Ureter (tissue), 1 donor: ENCODE data around the gene CACNA1C. TPM values are rescaled to one million over a fixed set of nuclear protein-coding genes. Genes with fewer than 3 reads are reported as not detected.
"Not testable (repeated sequence)": the region's sequence is repeated elsewhere in the genome, so short reads cannot be mapped to it uniquely, and the experiment has no call there.

ENCODE experiments used
- DNase-seq: peaks from one replicate; pipeline ENCODE4 v3.0.0-alpha.2; 2020; ENCODE audit warnings: low spot score
- total RNA-seq: library from RNA; stranded (reverse); gene quantifications from one replicate; pipeline ENCODE4 v1.2.4, GENCODE V29; 2023
- donor health status: DM: yes; HTN: yes; CAD: no.

The CACNA1C gene
- total RNA-seq, 1 donor from 2014 or later, result 30.1 TPM

DNA sequence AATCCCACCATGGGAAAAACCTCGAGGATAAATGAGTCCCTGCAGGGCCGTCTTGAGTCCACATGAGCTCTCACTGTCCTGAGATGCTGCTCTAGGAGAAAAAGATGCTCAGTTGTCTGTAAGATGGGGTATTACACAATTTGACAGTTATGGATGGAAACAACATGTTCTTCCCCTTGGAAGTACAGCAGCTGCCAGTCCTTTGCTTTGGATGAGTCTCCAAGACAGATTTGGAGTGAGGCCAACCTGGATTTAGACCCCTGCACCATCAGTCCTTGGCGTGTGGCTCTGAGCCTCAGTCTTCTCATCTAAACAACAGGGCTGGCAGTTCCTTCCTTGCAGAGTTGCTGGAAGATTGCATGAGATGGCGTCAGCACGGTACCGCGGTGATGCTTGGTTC is 432.9 kb downstream of the CACNA1C start:
- no peak for DNase-seq

DNA sequence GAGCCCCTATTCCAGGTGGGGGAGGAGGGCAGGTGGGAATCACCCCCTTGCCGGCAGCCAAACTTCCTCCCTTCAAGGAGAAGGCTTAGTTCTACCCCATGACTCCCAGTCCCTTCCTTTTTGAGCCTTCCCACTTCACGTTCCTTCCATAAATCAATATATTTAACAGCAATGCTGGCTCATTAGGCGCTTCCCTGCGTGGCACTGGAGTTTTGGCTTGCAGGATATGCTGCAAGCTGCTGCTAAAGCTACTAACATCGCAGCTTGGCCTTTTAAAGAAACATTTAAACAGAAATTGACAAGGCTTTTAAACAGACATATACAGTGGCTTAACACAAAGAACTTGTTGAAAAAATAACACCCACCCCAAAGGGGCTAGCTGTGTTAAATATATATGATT is 434.0 kb downstream of the CACNA1C start:
- no peak for DNase-seq

DNA sequence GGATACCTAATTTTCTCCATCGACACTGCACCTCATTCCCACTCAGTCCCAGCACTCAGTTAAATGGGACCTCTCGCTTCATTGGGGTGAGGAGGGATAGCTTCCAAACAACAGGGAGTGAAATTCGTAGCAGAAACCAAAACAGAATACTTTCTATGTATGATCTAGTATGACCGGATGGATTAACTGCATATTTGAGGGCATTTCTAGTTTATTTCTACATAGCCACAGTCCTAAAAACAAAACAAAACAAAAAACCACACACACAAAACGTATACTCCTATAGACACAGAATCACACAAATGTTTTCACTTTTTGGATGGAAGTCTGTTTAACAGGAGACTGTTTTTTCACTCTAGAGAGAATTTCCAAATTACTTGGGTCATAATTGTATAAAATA is 434.5 kb downstream of the CACNA1C start:
- no peak for DNase-seq

DNA sequence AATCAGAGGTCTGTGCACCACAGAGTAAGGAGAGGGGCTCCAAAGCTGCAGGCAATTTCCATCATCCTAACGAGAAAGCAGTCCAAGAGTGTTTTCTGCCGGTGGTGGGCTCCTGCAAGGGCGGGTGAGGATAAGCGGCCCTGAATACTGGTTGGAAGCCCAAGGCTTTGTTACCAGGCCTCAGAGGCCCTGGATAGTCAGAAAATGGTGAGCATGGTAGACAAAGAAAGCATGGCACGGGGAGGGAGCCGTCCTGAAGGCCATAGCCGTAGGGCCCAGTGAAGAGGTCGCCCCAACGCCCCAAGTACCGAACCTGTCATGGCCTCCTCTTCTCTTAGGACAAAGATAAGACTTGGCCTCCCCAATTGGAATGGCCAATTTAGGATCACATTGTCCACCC is 435.3 kb downstream of the CACNA1C start:
- DNase-seq, result no peak

DNA sequence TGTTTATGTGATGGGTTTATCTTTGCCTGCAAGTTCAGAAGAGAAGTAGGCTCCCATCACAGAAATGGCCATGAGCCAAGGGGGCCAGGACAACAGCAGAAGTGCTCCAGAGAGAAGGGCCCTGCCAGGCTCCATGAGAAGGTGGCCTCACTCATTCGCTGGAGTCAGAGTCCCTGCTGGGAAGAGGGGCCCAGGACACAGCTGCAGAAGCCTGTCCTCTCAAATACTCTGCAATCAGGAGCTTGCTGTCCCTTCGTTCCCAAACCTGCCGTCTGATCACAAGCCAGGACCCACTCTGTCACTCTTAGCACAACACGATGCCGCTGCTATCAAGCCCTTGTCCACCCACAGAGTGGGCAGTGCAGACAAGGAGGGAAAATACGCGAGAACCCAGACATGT is 435.8 kb downstream of the CACNA1C start:
- DNase-seq, result no peak

DNA sequence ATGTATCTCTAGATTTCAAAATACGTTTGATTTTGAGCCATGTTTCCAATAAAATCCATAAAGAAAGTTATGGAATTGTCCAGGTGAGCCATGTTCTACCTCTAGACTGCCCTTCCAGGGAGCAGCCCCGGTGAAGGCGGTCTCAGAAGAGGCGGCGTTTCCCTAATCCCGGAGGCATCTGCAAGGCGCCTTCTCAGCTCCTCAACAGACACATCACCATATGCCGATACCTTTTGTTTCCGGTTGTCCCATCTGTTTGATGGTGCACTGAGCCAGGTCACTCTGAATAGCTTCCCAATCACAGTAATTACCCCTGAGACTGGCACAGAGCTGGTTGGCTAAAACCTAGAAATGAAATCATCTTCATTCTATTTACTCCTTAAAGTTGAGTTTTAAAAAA is 436.5 kb downstream of the CACNA1C start:
- no peak for DNase-seq

DNA sequence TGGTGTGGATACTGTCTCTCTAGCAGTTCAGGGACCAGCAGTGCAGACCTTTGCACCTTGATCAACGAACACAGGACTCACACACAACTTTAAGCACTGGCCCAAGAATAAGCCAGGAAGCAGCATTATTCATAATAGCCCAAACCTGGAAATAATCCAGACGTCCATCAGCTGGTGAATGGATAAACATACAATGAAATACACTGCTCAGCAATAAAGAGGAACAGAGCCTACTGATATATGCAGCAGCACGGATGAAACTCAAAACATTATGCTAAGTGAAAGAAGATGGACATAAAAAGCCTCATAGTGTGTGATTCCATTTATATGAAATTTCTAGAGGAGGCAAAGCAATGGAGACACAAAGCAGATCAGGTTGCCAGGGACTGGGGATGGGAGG is 438.0 kb downstream of the CACNA1C start:
- no peak for DNase-seq

DNA sequence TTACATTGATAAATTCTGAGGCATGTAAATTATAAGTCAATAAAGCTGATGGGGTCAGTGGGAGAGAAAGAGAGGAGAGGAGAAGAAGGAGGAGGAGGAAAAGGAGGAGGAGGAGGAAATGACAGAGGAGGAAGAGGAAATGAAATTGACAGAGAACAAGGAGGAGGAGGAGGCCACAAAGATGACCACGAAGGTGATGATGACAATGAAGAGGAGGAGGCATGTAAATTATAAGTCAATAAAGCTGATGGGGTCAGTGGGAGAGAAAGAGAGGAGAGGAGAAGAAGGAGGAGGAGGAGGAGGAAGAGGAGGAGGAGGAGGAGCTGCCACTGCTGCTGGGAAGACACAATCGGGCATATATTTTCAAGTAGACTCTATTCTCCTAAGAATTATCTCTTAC is 438.6 kb downstream of the CACNA1C start:
- not testable (repeated sequence) for DNase-seq

DNA sequence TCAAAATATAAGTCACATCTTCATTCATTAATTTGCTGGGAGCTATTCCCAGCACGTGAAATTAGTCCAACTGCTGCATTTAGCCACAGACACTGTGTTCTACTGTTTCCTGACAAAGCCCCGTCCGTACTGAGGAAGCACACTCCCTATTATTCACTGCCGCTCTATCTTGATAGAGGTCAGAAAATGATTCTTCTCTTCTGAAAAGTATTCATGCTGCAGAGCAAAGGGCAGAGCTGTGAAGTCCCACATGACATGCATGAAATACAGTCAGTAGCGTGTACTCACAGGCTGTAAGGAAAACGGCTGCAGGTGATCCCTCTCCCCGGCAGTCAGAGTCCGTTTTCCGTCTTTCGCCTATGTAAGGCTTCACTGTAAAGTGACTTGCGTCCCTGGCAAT is 439.4 kb downstream of the CACNA1C start:
- DNase-seq, result no peak

DNA sequence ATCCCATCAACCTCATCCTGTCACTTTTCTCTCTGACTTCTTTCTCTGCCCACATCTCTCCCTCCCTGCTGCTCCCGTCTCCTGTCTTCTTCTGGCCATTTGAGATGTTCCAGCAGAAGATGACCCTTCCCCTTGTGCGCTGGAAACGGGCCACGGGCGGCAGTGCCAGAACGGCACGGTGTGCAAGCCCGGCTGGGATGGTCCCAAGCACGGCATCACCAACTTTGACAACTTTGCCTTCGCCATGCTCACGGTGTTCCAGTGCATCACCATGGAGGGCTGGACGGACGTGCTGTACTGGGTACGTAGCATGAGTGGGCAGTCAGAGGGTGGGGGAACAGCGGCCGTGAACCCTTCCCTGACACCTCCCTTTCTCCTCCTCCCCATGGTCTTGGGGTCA is 440.3 kb downstream of the CACNA1C start:
- no peak for DNase-seq

DNA sequence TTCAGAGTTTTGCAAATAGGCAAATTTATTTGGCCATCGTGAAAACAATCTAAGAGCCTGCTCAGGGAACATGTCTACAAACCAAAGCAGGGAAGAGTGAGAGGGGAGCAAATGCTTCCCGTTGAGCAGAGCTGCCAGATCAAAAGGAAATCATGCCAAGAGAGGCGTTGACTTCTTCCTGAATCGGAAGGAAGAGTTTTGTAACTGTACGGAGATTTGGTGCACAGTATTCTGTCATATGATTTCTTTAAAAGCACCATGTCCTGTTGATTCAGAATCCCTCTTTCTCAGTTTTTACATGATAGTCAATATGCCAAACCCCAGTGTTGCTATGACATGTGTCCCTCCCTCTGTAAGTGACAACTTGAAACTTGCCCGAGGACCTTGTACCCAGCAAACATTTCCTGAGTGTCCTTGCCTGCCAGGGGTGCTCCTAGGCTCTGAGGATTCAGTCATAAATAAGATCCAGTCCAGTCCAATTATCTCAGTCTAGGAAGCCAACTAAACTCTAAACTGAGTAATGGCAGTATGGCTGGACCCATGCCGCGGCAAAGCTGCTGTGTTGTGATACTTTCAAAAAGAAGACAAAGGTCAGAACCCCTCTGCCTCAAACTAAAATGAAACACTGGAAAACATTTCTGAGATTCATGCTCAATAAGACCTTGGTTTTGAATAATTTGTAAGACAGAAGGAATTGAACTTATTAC is 441.9 kb downstream of the CACNA1C start:
- DNase-seq, result no peak

DNA sequence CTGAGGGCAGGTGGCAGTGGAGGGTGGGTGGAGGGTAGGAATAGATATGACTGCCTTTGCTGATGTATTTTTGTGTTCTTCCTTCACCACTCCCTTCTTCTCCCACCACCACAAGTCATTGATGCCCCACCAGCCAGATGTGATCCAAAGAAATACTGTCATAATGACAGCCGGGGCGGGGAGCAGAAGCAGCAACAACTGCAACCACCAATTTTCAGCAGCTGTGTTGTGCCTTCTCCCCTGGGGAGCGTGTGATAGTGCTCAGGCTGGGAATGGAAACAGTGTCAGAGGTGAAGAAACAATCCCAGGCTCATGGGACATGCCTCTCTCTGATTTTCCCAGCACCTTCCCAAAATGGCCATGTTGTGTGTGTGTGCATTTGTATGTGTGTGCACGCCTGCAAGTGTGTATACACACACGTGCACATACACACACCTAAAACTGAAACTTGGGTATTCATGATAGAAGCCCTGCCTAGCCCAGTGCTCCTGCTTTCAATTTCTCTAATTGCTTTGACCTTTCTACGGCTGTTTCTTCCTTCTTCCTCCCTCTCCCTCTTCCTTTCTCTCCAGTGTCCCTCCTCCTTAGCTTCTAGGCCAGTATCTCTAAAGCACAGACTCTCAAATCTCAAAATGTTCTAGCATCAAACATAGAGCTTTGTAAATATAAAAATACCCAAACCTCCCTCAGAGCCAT is 442.8 kb downstream of the CACNA1C start:
- DNase-seq, result no peak

DNA sequence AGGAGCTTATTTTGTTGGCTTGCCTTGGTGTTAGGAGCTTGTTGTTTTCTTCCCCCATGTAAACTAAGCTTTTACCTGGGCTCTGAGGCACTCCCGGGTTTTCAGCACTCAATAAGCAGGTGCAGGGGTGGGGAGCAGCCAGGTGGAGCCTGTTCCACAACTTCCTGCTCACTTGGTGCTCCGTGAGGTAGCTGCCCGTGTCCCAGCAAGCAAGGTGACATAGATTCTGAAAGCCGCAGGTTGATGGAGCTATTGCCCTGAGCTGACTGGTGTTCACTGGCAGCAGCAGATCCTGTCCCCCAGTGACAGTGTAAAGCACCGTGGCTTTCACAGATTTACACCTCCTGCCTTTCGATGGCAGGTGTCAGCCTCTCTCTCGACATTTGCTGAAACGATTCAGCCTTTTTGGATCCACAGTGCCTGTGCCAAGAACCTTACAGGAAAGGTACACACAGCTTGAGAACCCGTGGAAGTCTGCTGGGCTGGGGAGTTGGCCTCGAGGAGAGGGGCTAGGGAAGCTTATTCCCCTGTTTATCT is 446.2 kb downstream of the CACNA1C start:
- peak; percentile 75 for DNase-seq

DNA sequence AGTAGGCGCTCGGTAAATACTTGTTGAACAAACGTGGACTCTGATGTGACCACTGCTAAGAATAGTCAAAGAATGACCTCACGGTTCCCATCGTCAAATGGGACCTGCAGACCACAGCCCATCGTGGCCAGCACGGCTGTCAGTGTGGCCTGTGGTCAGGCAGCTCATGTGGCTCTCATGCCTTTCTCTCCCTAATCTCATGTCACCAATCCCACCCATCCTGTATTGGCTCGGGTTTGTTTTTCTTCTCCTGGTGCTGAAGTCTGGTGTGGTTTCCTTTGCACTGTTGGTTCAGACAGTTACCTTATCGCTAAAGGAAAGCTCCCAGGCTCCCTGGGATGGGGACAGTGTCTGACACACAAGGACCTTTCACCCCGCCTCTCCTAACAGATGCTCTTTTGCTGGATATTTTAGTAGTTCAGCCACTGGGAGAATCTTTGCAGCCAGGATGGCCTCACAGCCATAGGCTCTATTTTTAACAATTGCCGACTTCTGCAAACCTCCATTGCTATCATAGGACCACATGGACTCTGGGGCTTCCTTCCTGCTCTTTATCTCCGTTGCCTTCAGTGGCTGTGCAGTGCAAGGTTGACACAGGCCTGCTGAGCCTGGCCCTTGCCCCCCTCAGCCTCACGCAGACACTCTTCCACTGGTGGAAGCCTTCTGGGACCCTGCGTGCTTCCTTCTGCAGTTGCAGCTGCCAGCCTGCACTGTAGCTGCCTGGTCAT is 448.8 kb downstream of the CACNA1C start:
- no peak for DNase-seq

DNA sequence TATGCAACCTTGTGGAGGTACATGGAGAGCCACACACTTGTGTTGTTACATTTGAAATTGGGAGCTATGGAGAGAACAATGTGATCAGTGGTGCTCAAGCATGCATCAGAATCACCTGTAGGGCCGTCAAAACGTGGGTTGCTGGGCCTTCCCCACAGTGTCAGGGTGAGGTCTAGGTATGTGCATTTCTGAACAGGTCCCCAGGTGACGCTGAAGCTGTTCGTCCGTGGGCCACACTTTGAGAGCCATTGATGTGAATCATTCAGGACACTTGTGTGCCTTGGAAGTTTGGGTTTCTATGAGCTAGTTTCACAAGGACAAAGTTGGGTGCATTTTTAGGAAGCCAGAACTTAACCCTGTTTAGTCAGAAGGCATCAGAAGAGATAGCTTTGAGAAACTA is 450.2 kb downstream of the CACNA1C start:
- no peak for DNase-seq

DNA sequence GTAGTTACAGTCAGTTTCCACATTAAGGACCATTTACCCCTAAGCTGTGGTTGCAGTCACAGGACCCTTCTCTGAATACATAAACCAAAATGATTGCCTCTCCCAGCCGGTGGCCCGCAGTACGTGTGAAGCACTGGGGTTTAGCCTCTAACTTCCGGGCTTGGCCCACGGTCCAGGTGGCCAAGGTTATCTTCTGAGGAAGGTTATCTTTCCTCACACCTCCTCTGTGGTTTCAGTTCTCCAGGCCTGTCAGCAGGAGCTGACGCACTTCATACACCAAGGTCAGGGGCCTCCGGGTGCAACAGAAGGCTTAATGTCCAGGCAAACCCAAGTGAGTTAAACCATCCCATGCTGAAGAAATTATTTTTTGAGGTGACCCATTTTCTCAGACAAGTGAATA is 451.0 kb downstream of the CACNA1C start:
- DNase-seq, result no peak

DNA sequence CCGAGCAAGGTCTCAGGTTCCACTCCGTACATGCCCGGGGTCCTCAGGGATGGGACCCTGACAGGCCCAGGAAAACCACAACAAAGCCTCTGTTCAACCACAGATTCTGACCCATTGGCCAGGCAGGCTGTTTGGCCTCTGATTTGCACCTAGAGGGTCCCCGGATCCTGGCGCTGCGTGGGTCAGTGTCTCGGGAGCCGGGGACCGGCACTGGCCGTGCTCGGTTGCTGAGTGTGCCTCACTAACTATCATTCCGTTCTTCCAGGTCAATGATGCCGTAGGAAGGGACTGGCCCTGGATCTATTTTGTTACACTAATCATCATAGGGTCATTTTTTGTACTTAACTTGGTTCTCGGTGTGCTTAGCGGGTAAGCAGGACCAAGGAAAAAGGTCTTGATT is 451.8 kb downstream of the CACNA1C start:
- no peak for DNase-seq

DNA sequence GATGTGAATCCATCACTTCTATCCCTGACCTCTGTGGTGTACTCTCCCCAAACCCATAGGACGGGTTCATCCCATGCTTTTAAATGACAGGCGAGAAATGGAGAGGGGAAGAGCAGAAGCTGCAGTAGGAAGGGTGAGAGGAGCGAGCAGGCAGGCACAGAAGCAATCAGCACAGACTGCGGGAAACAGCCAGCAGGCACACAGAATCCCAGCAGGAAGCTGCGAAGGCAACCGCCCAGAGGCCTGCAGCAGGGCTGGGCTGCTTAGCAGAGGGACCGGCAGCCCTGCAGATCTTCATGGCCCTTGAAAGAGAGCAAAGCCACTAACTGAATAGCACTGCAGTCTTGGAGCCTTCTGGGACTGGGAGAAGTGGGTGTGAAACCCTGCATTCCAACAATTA is 455.0 kb downstream of the CACNA1C start:
- DNase-seq, result no peak

DNA sequence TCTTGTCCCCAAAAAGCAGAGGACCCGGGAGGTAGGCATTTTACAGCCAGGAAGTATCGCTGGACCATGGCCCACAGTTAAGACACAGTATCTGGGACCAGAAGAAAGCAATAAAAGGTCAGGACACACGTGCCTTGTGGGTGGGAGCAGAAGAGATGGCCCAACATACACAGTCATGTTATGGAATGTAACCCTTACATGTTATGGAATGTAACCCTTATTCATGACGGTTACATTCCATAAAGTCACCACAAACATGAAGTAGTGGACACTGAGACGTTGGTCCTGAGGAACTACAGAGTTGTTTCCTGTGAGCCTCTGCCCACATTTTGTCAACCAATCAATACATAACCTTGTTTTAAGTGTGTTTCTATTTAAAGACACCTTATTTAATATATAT is 456.4 kb downstream of the CACNA1C start:
- DNase-seq, result no peak

DNA sequence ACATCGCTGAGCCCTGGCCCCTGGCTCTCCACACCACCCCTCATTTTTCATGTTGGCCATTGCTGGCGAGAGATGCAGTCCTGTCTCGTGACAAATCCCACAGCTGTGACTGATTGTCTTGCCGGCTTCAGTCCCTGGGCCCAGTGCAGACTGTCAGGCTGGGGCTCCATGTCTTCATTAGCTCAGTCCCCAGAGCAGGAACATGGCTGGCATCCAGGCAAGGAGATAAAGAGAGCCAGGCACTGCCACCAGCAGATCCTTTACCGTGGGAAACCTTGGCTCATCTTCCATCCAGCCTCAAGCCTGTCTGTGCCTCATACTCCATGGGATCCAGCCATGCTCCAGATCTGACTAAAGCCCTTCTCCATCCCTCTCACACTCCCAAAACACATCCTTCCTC is 457.3 kb downstream of the CACNA1C start:
- DNase-seq, result no peak

DNA sequence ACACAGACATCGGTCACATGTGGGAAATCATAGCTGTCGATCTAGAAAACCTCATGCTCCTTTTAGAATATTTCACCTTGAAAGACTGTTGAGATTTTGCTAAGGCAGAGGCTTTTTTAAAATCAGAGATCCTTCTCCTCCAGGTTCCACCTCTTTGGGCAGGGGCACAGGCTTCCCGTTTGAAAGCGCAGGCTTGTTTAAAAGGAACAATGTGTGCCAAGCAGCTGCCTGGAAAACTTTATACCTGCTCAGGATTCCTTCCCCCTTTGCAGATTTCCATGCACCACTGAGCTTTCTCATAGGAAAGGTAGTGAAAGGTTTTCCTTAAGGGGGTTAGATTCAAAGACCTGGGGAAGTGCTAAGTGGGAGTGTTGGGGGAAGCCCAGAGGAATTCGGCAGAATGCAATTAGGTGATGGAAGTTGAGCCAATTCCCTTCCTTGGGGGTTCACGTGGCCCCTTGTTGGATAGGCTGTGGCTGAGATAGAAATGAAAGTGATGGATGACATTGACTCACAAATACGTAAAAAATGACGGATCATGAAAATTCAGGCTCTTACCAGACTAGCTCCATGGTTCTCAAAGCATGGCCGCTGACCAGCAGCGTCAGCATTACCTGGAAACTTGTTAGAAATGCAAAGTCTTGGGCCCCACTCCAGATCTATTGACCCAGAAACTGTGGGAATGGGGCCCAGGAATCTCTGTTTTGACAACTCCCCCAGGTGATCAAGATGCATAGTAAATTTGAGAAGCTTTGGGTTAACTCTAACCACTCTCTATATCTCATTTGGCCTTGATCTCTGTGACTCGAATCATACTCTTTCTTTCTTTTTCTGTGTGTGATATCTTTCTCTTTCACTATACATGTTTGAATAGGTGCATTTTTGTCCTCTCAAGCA is 460.6 kb downstream of the CACNA1C start:
- no peak for DNase-seq

DNA sequence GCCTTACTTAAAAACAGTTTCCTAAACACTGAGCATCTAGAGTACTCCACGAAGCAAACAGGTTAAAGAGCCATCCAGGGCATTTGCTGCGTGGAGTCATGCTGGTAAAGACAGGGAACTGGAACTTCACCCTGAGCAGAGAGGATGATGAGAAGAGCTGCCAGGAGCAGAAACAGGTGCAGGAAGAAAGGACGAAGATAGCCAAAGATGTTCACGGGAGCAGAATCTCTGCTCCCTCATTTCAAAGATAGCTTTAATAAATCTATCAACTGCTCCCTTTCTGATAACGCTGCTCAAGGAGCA is 461.2 kb downstream of the CACNA1C start:
- DNase-seq, result no peak
